Stomach (tissue), 9 donors: ENCODE measurements around the gene HTR3E. TPM values are rescaled to one million over a fixed set of nuclear protein-coding genes. Genes with fewer than 3 reads are reported as not detected.
"Not testable (repeated sequence)": the region's sequence is repeated elsewhere in the genome, so short reads cannot be mapped to it uniquely, and the experiment has no call there.

Experiments
- DNase-seq, 2 donors: peaks; one replicate each; pipeline versions ENCODE4 v3.0.0 to v3.0.0-alpha.2; 2013 to 2019
- H3K27ac ChIP-seq, 5 donors: fragments of 200-600 bp in 4 of 5; sonication (generic) in 4 of 5; one replicate each; pipeline ENCODE4 v1.5.1; 2013 to 2019; ENCODE audit warnings: mild to moderate bottlenecking in 1 of 5, moderate library complexity in 1 of 5
- H3K27me3 ChIP-seq, 3 donors: fragments of 200-600 bp; sonication (generic); one replicate each; pipeline ENCODE4 v1.5.1; 2017 to 2019; ENCODE audit warnings: mixed run types in 1 of 3
- H3K36me3 ChIP-seq, 4 donors: fragments of 200-600 bp; sonication (generic); 1 replicate in 3 of 4; 2 replicates in 1 of 4; pipeline ENCODE4 v1.5.1; 2016 to 2019
- H3K4me1 ChIP-seq, 4 donors: fragments of 200-600 bp; sonication (generic); one replicate each; pipeline ENCODE4 v1.5.1; 2016 to 2019
- H3K4me3 ChIP-seq, 4 donors: fragments of 200-600 bp; sonication (generic) in 3 of 4; one replicate each; pipeline ENCODE4 v1.5.1; 2016 to 2019; ENCODE audit warnings: mild to moderate bottlenecking in 1 of 4
- H3K9me3 ChIP-seq, 4 donors: fragments of 200-600 bp; sonication (generic); one replicate each; pipeline ENCODE4 v1.5.1; 2016 to 2019
- CTCF ChIP-seq, 7 experiments: fragments of 450-650 bp in 4 of 7; fragments of 200-600 bp in 3 of 7; sonication (generic) in 3 of 7; IDR thresholded peaks; one replicate each; pipeline ENCODE4 v1.5.1; 2016 to 2019; ENCODE audit warnings: antibody characterized with exemption in 7 of 7, control low read depth in 2 of 7, mild to moderate bottlenecking in 1 of 7
- EP300 ChIP-seq: sonication (generic); formaldehyde crosslinking; IDR thresholded peaks from one replicate; pipeline ENCODE4 v1.6.1; 2017; ENCODE audit warnings: antibody characterized with exemption
- POLR2A ChIP-seq, 4 donors: fragments of 450-650 bp; IDR thresholded peaks; one replicate each; pipeline ENCODE4 v1.6.1; 2016; ENCODE audit warnings: antibody characterized with exemption in 4 of 4, control low read depth in 2 of 4, mild to moderate bottlenecking in 1 of 4, moderate library complexity in 1 of 4
- POLR2AphosphoS5 ChIP-seq, 3 donors: sonication (generic); formaldehyde crosslinking; IDR thresholded peaks; one replicate each; pipeline ENCODE4 v1.6.1; 2016; ENCODE audit warnings: antibody characterized with exemption in 3 of 3
- WGBS, 5 donors: extraction: QIAGEN DNeasy Blood & Tissue Kit in 3 of 5; methylation state at CpG; one replicate each; pipeline versions ENCODE4 v1.1.5 to v1.1.7; 2013 to 2018; 5-methylcytosine and 5-hydroxymethylcytosine counted together
- intact Hi-C: fragments of 100-400 bp; cut with DNase I; formaldehyde crosslinking; loops from one replicate; pipeline ENCODE4 v1.15.1; 2023; ENCODE audit warnings: low total_unique reads
- polyA plus RNA-seq, 3 donors: library from polyadenylated mRNA; stranded (reverse); fragments of 200-250 nt; gene quantifications; one replicate each; pipeline ENCODE4 v1.2.3, GENCODE V29; 2013
- total RNA-seq, 5 donors: library from RNA; depleted of rRNA; stranded (reverse); fragments of >200 nt; gene quantifications; one replicate each; pipeline versions ENCODE4 v1.1.0 to v1.2.3, GENCODE V29; 2014 to 2016
- donor health status: healthy with polysubstance abuse.
- donor health status: Bipolar disorder and iron deficiency.
- donor health status: healthy.

Gene HTR3E
- total and polyA plus RNA-seq, 8 donors, result not detected

GRCh38 chr3:184068344-184068743 lies 28.5 kb upstream of the HTR3E start:
- H3K36me3 ChIP-seq, result no peaks in the 10 kb centered on the region
- 87 to 96% (median 93%) methylated on average over 4 to 5 of the region's 5 CpGs for WGBS, 5 donors
- TF ChIP-seq EP300 (no peak), CTCF (IDR thresholded peaks at IDR 0.05) (no peak), POLR2A (IDR thresholded peaks at IDR 0.05) (no peak), POLR2AphosphoS5 (IDR thresholded peaks at IDR 0.05) (no peak)
- intact Hi-C loops, result no loop called here
- no peaks in the 10 kb centered on the region for H3K4me1 ChIP-seq
- no peak for DNase-seq
- H3K4me3 ChIP-seq, result no peak overlapping the region
- no peaks in the 10 kb centered on the region for H3K27me3 ChIP-seq
- H3K9me3 ChIP-seq, result no peaks in the 10 kb centered on the region
- H3K27ac ChIP-seq, result no peak overlapping the region

DNA sequence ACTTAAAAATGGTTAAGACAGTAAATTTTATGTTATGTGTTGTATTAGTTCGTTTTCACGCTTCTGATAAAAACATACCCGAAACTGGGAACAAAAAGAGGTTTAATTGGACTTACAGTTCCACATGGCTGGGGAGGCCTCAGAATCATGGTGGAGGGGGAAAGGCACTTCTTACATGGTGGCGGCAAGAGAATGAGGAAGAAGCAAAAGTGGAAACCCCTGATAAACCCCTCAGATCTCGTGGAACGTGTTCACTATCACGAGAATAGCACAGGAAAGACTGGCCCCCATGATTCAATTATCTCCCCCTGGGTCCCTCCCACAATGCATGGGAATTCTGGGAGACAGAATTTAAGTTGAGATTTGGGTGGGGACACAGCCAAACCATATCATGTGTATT lies 25.7 kb upstream of the HTR3E start:
- H3K9me3 ChIP-seq, H3K4me1 ChIP-seq, DNase-seq, H3K4me3 ChIP-seq, intact Hi-C loops, H3K36me3 ChIP-seq, H3K27me3 ChIP-seq, H3K27ac ChIP-seq: not testable (repeated sequence)
- 93 to 96% (median 93%) methylated on average over 7 of the region's 7 CpGs for WGBS, 5 donors

GRCh38 chr3:184073621-184074020 lies 23.2 kb upstream of the HTR3E start:
- H3K27me3 ChIP-seq, result no peaks in the 10 kb centered on the region
- H3K36me3 ChIP-seq, result no peaks in the 10 kb centered on the region
- H3K4me3 ChIP-seq, result no peak overlapping the region
- no peak overlapping the region for H3K27ac ChIP-seq
- no peaks in the 10 kb centered on the region for H3K9me3 ChIP-seq
- TF ChIP-seq POLR2AphosphoS5 (IDR thresholded peaks at IDR 0.05) (no peak), EP300 (no peak), CTCF (IDR thresholded peaks at IDR 0.05) (no peak), POLR2A (IDR thresholded peaks at IDR 0.05) (no peak)
- H3K4me1 ChIP-seq, result no peaks in the 10 kb centered on the region
- intact Hi-C loops, result no loop called here
- DNase-seq, result no peak
- WGBS, 5 donors, result 80 to 89% (median 84%) methylated on average over 4 of the region's 4 CpGs

DNA sequence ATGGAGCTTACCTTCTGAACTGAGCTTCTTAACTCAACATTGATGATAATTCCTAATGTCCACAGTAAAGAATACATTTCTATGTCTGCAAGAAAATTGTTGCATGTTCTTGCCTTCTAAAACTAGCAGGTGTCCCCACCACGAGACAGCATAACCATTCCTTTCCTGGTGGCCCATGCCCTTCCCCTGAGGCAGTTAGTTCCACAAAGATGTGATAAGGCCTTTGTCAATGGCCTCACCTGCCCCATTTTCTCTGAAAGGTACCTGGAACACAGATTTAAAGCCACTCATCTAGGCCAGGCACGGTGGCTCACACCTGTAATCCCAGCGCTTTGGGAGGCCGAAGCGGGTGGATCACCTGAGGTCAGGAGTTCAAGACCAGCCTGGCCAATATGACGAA lies 21.0 kb upstream of the HTR3E start:
- Histone ChIP-seq H3K9me3 (no peaks in the 10 kb centered on the region), H3K27ac (no peak overlapping the region), H3K36me3 (no peaks in the 10 kb centered on the region), H3K27me3 (no peaks in the 10 kb centered on the region), H3K4me3 (no peak overlapping the region), H3K4me1 (no peaks in the 10 kb centered on the region)
- TF ChIP-seq EP300 (no peak), POLR2A (IDR thresholded peaks at IDR 0.05) (no peak), CTCF (IDR thresholded peaks at IDR 0.05) (no peak), POLR2AphosphoS5 (IDR thresholded peaks at IDR 0.05) (no peak)
- WGBS, 5 donors, result 81 to 93% (median 84%) methylated on average over 6 of the region's 6 CpGs
- DNase-seq, result no peak
- intact Hi-C loops, result no loop called here

- DNase-seq, result no peak
- no peaks in the 10 kb centered on the region for H3K27me3 ChIP-seq
- H3K27ac ChIP-seq, result no peak overlapping the region
- no peaks in the 10 kb centered on the region for H3K4me1 ChIP-seq
- no peaks in the 10 kb centered on the region for H3K9me3 ChIP-seq
- no peak overlapping the region for H3K4me3 ChIP-seq
- WGBS, 5 donors, result 52 to 69% (median 59%) methylated on average over 5 of the region's 5 CpGs
- H3K36me3 ChIP-seq, result no peaks in the 10 kb centered on the region
- intact Hi-C loops, result no loop called here
- TF ChIP-seq POLR2A (IDR thresholded peaks at IDR 0.05) (no peak), CTCF (IDR thresholded peaks at IDR 0.05) (no peak), POLR2AphosphoS5 (IDR thresholded peaks at IDR 0.05) (no peak), EP300 (no peak)
Observed at GRCh38 chr3:184077881-184078280, 19.0 kb upstream of the HTR3E start.
